HG03045 (cell line): ENCODE measurements around the gene ASIC1.

Experiments
- ATAC-seq: cut with Tn5 transposase; IDR thresholded peaks from one replicate; pipeline ENCODE4 v1.9.1; 2021; ENCODE audit warnings: mild to moderate bottlenecking, moderate library complexity; ENCODE audit not compliant: unreplicated experiment

Gene ASIC1

DNA sequence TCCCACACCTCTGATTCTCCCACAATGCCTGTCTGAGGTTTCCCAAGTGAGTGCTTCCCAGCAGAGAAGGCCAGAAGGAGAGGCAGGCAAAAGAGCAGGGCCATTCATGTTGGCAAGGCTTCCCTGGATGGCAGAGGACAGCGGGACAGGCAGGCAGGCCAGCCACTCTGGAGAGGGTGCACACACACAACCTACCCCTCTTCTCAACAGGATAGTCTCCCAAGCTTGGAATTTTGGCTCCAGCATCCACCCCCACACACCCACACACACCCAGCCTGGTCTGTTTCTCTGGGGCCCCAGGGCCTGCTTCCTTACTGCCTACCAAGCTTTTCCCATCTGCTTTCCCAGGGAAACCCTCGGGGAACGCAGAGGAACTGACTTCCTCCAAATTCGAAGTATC lies 16.7 kb upstream of the ASIC1 start:
- no peak for ATAC-seq

DNA sequence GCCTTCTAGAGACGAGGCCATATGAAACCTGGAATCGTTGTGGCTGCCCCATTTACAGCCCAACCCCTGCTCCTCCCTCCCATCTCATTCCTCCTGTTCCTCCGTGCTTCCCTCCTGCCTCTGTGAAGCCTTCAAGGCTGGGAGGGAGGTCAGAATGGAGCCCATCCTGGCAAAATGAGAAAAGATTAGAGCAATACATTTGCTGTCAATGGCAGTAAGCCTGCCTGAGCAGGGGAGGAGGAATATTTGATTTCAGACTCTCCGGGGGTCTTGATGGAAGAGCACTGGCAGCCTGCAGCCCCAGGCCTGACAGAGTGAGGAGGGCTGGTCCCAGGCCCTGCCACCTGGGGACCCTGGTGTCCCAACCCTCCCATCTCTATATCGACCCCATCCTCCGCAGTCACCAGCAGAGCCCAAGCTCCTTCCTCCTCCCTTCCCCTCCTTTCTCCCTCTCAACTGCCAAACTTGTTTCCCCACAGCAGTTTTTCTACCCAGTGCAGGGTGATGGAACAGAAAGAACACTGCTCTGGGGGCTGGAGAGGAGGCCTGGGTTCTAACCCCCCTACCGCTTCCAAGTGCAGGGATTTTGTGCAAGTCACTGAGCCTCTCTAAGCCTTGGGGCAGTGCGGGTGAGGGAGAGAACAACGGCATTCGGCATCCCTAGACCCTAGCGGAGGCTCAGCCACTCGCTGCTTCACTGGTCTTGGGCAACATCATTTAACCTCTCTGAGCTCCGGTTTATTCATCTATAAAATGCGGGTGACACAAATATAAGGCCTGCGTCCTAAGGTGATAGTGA lies 16.1 kb upstream of the ASIC1 start:
- ATAC-seq, result no peak

DNA sequence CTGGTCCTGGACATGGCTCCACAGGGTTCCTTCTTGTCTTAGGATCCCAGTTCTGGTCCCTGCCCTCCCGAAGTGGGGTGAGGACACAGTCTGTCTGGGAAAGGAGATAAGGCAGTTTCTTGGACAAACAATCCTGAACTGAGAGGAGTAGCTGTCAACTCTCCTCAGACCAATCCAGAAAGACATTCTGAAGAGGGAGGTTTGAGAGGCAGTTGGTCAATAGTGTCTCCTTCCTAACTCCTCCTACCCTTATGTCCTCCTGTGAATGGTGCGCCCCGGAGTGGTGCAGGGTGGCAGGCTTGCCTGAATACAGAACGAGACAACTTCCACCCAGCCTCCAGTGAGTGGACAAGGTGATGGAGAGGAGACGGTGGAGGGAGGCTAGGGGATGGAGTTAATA lies 15.4 kb upstream of the ASIC1 start:
- ATAC-seq, result no peak

DNA sequence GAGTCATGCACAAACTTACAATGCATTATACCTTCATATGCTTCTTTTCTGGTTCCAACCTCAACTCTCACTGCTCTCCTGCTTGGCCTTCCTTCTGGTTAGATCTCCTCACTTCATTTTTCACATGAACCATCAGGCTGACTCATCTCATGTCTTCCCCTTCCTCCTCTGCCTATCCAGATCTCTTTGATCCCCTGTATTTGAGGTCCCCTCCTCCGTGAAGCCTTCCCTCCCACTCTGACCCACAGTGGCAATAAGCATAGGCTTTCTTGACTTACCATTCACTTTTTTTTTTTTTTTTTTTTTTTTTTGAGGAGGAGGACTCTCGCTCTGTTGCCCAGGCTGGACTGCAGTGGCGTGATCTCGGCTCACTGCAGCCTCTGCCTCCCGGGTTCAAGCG lies 14.7 kb upstream of the ASIC1 start:
- ATAC-seq, result no peak

DNA sequence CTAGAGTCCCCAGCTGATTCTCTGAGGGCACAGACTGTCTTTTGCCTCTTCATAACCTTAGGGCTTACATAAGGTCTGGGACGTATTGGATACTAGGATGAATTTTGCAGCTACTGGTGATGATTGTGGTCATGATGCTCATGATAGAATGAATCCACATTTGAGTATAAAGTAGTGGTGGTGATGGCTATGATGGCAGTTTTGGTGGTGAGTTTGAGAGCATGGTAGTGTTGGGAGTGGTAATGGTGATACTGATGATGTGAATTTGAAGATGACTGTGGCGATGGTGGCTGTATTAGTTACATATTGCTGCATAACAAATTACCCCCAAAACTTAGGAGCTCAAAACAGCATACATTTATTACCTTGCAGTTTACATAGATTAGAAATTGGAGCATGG lies 14.1 kb upstream of the ASIC1 start:
- no peak for ATAC-seq

DNA sequence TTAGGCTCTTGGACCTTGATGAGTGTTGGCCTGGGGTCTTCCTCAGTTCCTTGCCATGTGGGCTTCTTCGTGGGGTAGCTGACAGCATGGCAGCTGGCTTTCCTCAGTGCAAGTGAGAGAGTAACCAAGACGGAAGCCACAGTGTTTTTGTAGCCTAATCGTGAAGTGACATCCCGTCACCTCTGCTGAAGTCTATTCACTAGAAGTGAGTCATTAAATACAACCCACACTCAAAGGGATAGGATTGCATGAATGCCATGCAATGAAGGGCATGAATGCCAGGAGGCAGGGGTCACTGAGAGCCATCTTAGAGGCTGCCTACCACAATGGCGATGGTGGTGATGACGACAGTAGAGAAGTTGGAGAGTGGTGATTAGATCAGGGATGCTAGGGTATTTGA lies 13.5 kb upstream of the ASIC1 start:
- ATAC-seq, result no peak

DNA sequence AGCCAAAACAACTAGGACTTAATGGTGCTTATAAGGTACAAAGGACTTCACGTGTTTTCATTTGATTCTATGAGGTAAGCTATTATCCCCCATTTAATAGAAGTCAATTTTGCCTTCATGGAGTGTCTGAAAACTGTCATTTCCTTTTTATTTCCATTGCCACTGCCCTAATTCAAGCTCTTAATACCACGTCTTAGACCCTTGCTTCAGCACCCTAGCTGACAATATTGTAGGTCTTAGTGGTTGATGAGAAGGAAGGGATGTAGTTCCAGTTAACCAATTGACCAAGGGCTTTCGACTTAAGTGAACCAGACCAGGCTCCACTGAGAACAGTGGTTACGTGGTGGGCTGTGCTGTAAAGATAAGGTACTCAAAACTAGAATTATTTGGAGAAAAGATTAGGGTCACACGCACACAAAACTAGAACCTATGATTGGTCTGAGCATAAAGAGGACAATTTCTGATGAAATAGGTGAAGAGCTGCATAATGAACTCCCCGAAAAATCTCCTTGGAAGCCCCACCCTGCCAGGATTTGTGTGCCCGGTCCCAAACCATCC lies 9.6 kb upstream of the ASIC1 start:
- ATAC-seq, result no peak

DNA sequence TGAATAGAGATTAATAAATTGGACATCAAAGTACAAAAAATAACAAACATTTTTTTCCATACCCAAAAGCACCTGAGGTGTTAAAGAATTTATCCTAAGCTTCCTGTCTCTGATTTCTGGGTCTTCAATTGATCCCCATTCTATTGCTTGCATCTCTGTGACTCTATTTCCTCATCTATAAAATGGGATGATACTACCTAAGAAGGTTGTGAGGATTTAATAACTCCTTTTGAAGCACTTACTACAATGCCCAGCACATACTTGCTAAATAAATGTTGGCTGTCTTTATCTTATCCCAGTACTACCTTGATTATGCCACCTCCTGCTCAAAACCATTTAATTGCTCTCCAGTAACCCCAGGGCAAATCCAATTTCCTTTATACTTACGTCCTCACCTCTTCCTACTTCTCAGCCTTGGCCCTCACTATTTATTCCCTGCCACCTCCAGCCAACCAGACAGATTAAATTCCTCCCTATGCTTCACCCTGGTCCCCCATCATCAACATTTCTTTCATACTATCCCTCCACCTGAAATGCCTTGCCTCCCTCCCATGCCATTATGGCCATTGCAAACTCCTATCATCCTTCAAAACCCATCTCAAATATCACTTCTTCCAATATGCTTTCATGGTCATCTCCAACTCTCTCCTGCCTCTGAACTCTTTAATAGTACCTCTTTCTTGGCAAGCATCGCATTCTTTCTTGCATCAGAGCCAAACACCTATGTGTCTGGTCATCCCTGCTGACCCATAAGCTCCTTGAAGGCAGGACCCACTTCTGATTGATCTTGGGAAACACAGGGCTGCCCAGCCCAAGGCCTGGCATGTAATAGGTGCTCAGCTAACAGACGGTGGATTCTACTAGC lies 7.9 kb upstream of the ASIC1 start:
- ATAC-seq, result no peak

DNA sequence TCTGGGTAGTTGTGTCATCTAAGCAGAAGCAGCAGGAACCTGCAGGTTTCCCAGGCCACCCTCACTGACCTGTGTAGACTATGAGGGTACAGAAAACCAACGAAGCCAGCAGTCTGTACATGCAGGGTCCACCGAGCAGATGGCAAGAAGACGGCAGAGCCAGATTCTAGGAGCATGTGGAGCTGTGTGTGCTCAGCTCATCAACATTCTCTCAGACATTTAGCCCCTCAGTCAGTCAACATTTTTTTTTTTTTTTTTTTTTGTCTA lies 7.3 kb upstream of the ASIC1 start:
- ATAC-seq, result no peak

DNA sequence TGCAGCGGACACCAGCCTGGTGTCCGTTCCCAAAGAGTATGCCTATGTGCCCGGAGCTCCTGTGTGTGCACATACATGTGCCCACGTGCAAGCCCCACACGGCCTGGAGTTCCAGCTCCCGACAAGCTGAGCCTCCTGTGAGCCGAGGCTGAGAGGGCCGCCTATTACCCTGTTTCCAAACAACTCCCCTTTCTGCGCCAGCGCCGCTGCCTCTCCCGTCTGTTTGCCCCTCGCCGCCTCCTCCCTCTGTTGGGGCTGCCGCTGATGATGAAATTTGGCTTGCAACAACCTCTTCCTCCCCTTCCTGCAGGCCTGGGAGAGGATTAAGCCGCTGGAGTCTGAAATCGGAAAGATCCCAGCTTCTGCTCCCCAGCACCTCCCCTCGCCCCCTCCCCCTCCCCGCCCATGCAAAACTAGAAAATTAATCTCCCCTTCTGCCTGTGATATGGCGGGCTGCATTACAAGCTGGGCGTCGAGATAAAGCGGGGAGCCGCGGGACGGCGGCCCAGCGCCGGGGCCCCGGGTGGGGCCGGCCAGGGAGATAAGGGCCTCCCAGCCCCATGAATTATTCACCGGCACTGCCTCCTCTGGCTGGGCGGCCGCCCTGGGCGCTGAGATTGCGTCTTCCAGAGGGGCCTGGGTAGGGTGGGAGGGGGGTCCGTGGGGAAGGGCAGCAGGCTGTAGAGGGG lies 6.8 kb upstream of the ASIC1 start:
- ATAC-seq, result no peak

DNA sequence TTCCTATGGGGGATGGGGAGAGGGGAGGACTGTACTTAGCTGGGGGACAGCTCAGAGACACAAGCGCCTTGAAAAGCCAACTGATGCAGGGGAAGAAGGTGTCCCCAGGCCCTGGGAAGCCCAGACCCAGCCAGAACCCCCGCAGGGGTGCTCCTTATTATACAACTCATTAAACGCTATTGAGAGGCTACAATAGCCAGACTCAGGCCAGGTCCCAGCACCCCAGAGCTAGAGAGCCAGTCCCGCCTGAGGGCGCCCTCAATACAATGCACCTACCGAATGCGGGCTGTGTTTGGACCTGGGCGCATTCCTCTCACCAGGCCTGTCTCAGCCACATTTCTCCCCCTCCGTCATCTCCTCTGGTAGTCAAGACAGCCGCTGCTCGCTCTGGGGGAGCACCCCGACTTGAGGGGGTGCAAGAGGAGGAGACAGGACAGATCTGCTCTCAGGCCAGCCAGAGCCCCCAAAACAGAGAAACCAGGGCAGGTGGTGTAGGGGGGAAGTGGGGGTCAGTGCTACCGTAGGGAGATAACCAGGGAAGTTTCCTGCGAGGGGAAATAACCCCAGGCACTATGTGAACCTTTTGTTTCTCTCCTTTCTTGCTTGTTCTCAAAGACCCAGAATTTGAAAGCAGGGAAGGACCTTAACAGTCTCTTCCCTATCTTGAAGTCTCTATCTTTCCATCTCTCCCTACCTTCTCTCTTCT lies 6.1 kb upstream of the ASIC1 start:
- ATAC-seq, result no peak

DNA sequence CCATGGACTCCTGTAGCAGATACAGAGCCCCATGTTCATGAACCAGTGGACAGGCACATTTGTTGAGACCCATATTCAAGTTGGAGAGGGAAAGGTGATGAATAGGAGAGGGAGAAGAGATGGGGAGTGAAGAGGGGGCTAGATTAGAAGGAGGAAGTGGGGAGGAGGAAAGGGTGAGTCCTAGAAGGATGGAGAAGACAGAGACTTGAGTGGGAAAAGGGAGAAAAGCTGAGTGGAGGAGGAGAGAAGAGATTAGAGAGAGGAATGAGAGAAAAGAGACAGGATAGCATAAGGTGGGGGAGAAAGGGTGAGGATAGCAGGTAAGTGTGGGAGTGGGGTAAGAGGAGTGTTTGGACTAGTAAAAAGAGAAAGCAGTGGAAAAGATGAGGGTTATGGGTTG lies 4.9 kb upstream of the ASIC1 start:
- no peak for ATAC-seq

DNA sequence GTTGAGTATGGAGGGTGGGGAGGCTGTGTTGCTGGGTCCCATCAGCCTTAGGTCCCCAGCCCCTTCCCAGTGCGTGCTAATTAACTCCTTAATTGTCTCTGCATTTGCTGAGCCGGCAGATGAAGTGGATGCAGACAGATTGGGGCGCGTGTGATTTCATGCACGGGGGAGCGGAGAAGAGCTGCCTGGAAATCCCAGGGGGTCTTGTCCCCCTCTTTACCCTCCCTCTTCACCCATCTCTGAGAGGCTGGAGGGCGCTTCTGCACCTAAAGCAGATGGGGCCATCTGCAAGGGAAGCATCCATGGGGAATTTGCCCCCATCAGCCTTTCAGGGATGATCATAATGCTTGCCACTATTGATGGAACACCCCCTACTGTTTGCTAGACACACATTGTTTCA lies 4.4 kb upstream of the ASIC1 start:
- ATAC-seq, result no peak

DNA sequence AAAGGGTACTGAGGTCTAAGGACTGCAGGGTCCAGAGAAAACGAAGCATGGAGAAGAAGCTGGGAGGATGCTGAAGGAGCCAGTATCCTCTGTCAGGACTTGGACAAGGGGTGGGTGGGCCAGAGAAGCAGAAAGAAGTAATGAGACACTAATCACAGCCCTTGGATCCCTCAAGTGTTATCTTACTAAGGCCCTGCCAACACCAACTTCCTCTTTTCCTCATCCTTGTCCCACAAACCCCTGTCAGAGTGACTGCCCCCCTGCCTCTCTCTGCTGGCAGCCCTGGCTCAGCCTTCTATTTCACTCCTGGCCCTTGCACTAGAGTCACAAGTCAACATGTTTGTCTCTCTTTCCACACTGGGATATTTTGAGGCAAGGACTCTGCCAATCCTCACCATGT lies 3.8 kb upstream of the ASIC1 start:
- no peak for ATAC-seq

DNA sequence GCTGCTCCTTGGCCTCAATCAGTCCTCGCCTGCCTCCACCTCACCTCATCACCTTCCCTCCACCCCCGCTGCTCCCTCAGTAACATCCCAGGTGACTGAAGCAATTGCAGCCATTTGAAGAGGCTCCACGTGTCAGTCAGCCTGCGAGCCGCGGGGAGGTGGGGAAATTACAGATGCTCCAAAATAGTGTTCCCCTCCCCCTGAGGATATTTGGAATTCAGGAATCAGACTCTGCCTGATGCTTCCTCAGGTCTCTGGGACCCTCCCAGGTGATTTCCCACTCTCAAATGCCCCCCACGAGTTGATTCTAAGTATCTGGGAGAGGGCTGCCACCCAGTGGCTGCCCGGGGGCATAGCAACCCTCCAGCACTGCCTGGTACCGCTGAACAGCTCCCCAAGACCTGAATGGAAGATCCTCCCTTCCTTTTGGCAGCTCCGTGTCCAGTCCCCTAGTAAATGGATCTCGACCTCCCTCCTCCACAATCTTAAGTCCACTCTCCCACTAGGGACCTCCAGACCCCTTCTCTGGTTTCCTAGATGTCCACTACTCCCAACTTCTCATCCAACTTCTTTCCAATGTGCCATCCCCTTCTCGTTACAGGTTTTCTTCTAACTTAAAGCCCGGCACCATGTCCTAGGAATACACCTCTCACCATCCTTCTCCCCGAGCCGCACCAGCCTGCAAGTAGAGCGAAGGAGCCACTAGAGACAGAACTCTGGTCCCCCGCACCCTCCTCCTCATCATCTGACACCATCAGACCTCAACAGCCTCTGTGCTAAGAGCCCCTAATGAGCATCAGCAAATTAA lies 1.4 kb upstream of the ASIC1 start:
- no peak for ATAC-seq

DNA sequence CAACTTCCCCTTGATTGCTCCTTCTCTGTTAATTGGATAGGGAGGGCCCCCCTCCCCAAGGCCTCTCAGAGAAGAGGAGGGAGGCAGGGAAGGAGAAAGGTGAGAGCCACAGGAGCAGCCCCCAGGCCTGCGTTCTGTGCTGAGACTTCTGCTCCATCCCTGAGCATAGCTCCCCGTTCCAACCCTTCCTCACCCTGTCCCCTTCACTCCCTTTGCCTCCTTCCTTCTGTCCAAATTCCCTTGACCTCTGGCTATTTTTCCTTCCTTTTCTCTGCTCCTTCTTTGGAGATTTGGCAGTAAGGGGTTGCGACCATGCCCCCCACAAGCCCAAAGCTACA lies 788 bp upstream of the ASIC1 start:
- no peak for ATAC-seq

DNA sequence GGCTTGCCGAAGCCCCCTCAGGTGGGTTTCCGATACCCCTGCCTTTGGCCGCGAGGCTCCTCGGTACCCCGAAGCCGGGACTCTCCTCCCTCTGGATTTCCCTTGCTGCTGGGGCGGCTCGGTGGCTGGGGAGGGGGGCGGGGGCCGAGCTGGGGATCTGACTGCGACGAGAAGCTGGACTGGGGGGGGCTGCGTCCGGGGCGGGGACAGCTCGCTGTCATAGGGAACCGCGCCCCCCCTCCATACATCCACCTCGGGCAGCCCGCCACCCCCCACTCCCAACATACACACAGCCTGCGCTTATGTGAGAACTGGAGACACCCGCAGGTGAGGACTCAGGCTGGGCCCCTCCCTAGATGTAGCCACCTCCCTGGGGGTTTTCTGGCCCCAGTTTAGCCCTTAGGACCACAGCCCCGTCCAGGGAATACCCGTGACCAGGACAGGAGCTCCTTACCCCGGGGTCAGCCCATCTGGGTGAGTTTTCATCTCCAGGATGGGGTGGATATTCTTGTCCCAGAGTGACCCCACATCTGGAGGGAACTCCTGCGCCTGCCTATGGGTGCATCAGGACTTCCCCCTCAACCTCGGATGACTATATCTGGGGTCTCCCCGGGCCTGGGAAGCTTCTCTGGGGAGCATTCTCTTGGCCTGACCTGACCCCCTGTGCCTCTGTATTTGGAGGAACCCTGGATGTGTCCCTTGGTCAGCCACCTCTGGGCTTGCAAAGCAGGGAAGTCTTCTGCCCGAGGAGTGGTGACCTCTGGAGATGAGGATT lies 687 bp downstream of the ASIC1 start:
- ATAC-seq, result no peak

DNA sequence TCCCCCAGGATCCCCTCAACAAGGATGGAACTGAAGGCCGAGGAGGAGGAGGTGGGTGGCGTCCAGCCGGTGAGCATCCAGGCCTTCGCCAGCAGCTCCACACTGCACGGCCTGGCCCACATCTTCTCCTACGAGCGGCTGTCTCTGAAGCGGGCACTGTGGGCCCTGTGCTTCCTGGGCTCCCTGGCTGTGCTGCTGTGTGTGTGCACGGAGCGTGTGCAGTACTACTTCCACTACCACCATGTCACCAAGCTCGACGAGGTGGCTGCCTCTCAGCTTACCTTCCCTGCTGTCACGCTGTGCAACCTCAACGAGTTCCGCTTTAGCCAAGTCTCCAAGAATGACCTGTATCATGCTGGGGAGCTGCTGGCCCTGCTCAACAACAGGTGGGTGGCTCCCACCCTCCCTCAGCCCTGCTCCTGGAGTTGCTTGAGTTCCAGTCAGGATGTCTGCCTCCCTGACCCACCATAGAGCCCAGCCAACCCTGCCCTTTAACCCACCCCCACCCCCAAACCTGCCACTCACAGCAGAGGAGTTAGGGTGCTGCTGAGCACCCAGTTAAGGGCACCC lies 1.4 kb downstream of the ASIC1 start:
- ATAC-seq, result no peak

DNA sequence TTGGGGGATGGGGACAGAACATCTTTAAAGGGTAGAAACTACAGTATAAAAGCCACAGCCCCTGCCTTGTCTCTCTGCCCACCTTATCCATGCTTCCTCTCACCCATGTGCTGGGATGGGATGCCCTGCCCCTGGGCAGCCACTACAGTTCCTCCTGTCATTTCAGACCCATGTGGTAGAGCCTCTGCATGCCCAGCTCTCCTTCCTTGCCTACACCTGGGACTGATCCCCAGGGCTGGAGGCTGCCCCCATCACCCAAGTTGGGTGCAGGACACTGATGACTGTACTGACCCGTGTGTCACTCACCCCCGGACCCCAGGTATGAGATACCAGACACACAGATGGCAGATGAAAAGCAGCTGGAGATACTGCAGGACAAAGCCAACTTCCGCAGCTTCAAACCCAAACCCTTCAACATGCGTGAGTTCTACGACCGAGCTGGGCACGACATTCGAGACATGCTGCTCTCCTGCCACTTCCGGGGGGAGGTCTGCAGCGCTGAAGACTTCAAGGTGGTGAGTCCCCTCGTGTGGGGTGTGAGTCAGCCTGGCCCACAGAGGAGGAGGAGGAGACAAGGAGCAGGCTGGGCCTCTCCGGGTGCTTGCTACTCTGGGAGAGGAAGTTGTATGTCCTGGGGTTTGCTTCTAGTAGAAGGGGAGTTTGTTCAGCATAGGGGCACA lies 2.2 kb downstream of the ASIC1 start:
- no peak for ATAC-seq
